SH-SY5Y (cell line): ENCODE data around the gene NFAT5.

ENCODE experiments used
- GATA2 ChIP-seq: IDR thresholded peaks from 2 replicates; pipeline ENCODE4 v1.6.1; 2011; ENCODE audit warnings: mild to moderate bottlenecking, low read depth, low read length
- GATA3 ChIP-seq: IDR thresholded peaks from 2 replicates; pipeline ENCODE4 v1.6.1; 2011; ENCODE audit warnings: low read depth, mild to moderate bottlenecking, low read length, moderate library complexity

NFAT5 gene

DNA sequence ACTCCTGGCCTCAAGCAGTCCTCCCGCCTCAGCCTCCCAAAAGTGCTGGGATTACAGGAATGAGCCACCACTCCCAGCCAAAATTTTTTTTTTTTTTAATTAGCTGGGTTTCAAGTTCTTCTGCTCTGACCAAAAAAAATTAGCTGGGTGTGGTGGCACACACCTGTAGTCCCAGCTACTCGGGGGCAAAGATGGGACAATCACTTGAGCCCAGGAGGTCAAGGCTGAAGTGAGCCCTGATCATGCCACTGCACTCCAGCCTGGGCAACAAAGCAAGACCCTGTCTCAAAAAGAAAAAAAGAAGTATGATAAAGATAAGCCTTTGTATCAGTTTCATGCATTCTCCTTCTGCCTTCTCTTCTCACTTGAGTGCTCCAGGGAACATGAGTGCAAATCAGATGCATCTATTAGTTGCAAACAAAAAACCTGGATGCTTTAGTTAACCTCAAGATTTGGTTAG lies 158.7 kb downstream of the NFAT5 start:
- TF ChIP-seq GATA3, result no peak
- TF ChIP-seq GATA2, result no peak

DNA sequence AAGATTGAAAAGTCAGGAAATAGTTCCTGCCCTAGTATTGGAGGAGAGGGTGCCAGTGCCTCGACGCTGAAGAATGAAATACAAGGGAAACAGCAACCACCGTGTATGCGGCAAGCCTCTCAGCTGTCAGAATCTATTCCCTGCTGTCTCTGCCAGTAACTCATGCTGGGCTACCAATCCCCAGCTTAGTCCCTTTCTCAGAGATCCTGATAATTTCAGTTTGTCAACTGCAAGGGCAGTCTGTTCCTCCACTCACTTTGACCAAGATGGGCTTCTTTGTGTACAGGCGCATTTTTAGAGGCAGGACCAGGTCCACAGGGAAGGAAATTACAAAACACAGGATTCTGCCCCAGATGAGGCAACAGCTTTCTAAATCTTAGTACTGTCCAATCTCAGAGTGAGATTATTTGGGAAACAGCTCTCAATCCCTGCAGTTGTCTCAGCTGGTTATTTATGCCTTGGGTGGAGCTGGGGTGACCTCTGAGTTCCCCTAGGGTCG lies 159.3 kb downstream of the NFAT5 start:
- TF ChIP-seq GATA3 (no peak), GATA2 (no peak)

DNA sequence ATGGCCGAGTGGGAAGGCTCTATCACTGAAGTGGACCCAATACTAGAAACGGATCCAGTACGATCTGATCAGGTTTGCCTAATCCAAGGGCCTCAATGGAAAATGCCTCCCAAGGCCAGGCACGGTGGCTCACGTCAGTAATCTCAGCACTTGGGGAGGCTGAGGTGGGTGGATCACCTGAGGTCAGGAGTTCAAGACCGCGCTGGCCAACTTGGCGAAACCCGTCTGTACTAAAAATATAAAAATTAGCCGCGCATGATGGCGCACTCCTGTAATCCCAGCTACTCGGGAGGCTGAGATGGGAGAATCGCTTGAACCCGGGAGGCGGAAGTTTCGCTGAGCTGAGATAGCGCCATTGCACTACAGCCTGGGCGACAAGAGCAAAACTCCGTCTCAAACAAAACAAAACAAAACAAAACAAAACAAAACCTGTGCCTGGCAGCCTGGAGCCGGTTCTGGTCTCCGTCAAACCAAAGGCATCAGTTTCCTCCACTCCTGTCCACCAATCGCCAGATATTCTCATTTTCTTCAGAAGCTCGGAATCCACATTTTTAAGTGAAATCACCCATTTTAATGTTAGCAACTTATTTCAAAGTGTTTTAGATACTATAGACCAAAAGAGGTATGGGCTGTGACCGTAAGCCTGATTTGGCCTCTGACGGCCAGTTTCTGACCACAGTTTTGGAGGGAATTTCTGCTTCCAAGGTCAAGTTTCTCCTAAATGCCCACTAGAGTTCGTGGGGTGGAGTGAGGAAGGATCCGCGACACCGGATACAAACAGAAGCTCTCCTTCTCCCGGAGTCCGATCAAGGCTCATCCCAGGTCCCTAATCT lies 159.9 kb downstream of the NFAT5 start:
- no peak for TF ChIP-seq GATA3
- no peak for TF ChIP-seq GATA2

DNA sequence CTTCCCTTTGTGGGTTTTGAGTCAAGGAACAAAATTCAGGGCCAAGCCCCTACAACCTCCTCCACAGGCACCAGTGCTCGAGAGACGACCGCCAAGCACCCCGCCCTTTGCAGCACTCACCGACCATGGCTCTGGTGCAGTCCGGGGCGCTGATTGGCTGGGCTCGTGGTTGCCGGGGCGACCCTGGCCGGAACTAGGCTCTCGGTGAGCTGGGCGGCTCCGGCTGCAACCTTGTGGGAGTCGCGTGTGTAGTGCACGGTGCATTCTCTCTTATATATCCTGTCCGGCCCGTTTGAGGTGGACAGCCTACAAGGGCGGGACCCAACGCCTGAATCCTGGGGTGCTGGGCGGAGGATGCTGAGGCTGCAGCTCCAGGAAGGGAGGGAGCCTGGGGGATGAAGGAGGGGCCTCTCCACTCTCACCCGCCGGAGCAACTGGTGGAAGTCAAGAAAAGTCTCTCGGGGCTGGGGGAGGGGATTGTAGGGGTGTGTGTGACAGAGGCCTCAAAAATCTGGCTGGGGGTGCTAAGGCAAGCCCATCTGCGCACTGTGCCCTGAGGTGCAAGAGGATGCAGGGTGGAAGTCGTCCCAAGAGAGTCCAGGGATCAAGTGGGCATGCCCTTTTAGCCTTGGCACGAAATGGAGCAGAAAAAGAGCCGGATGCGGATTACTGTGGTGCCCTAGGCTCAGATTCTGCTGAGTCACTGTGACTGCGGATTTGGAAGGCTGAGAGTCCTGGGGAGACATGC lies 160.7 kb downstream of the NFAT5 start, which contains the start of gene NQO1:
Gene NQO1, minus strand, starts transcription at position 248 of the 748 bp plus-strand sequence. Its CDS starts 121 bp downstream, at position 127.
- TF ChIP-seq GATA3 (no peak), GATA2 (no peak)

DNA sequence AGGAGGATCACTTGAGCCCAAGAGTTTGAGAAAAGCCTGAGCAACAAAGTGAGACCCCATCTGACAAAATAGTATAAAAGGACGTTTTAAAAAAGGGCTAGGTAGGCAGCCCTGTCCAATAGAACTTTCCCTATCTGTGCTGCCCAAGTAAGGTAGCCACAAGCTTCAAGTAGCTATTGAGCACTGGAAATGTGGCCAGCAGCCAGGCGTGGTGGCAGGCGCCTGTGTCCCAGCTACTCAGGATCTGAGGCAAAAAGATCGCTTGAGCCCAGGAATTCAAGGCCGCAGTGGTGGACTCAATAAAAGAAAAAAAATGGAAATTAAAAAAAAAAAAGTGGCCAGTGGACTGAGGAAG lies 162.1 kb downstream of the NFAT5 start:
- no peak for TF ChIP-seq GATA2
- no peak for TF ChIP-seq GATA3

DNA sequence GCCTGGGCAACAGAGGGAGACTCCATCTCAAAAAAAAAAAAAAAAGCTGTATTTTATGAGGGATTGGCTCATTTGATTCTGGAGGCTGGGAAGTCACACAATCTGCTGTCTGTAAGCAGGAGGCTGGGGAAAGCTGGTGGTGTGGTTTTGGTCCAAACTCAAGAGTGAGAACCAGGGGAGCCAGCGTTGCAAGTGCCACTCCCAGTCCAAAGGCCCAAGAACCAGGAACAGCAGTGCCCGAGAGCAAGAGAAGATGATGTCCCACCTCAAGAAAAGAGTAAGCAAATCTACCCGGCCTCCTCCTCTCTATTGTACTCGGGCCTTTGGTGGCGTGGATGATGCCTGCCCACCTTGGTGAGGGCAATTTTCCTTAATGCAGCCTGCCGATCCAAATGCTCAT lies 166.3 kb downstream of the NFAT5 start:
- TF ChIP-seq GATA3 (no peak), GATA2 (no peak)

DNA sequence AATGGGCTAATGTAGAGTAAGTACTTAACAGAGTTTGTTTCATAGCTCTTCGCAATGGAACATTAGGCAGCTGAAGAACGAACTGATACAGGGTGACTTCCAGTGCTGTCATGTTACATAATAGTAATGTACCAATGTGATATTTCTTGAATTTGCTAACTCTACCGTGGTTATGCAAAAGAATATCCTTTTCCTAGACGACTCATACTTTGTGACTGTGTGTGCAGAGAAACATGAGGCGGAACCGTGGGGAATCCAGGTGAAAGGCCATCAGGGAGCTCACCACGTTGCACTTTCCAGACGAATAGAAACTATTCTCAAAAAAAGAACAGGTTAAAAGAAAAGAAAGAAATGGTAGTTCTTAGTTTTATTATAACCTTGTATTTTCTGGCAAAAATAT lies 175.8 kb downstream of the NFAT5 start:
- TF ChIP-seq GATA3 (no peak), GATA2 (no peak)

DNA sequence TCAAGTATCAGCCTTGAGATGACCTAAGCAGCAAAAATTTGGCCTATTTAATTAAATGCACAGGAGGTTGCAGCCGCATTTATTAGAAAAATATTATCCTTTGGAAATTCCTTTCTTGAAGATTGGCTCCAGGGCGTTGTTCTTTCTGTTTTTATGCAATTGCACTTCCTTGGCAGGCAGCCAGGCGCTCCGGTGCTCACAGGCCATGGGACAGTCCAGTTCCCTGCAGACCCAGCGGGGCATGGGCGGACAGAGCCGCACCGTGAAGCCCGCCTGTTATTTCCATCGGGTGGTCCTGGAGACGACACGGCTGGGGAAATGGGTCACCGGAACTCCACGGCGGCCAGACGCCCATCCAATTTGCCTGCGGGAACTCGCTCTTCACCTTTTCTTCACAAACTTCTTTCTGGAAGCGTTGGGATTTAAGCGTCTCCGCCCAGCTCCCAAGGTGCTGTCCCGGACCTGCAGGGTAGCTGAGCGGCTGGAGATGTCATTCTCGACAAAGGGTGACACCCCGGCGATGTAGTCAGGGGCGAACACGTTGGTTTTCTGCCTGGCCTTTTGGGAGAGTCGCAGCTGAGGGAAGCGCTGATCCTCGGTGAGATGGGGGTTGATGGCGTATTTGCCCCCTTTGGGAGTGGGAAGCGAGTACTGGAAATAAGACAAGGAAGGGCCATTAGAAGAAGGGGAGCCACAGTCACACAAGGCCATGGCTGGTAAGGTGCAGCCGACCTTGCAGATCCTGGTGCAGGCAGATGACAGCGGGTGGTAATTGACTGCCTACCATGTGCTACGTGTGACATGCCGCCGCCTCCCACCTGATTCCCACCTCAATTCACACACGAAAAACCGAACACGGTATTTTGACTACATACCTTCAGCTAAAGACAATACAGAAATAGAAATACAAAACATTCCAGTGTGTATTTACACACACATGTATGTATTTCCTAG lies 176.5 kb downstream of the NFAT5 start:
- TF ChIP-seq GATA2 (no peak), GATA3 (no peak)

DNA sequence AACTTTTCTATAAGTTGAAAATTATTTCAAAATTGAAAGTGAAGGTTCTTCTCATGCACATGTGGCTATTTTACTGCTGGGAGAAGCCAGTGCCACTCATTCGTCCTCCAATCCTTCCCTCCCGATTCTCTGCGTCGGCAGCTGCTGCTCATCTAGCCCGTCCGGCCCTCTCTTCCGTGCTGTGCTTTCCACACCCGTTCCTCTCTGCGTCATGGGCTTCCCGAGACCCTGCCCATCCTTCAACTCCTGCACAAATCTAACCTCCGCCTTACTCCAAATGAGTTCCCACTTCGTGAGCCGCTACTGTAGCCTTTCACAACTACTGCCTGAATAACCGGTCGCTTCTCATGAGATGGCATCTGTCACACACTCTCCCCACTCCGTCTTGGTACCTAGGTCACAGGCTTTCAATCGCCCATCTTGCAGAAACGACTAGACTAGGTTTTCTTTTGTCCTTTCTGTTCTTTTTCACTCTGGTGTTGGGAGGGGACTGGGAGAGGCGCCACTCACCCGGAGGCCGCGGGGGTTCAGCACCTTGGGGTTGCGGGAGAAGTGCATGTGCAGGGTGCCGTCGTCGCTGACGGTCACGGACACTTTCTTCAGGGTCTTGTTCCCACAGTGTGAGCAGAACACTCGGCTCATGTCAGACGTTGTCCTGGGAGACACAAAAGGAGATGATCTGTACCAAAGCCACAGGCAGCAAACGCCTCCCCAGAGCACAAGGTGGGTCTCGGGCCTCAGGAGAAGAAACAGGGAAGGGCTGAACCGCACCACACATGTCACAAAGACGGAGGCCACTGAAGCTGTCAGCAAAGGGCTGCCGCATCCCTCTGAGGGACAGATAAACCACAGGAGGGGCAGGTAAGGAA lies 178.8 kb downstream of the NFAT5 start:
- TF ChIP-seq GATA3, result no peak
- TF ChIP-seq GATA2, result no peak

DNA sequence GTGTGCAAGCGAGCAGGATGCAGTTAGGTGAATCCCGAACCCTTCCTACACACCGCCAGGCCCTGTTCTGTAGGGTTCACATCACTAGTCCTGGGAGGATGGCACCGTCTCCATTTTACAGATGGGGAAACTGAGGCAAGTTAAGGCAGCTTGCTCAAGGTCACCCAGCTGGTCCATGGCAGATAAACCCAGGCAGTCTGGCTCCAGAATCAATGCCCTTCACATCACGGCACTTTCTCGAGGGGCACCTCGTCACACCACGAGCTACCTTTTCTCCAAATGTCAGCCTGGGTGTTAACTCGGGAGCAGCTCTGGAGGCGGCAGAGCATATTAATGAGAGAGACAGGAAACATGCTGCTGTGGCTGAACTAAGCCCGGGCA lies 179.5 kb downstream of the NFAT5 start:
- TF ChIP-seq GATA3 (no peak), GATA2 (no peak)

DNA sequence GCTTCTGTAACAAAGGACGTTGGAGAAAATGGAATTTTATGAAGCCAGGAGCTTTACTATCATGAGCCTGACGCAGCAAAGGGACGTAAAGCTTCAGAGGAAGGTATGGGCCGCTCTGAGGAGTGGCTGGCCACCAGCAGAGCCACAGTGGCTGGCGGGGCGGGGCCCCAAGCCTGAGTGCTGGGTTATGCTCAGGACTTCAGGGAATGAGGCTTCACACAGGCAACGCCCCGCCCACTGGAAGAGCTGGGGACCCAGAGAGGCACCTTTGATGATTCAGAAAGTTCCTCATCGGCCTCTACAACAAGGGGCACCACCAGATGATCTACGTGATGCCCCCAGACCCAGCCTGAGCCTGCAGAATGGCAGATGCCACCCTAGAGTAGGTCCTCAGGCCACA lies 180.2 kb downstream of the NFAT5 start:
- TF ChIP-seq GATA2 (no peak), GATA3 (no peak)

DNA sequence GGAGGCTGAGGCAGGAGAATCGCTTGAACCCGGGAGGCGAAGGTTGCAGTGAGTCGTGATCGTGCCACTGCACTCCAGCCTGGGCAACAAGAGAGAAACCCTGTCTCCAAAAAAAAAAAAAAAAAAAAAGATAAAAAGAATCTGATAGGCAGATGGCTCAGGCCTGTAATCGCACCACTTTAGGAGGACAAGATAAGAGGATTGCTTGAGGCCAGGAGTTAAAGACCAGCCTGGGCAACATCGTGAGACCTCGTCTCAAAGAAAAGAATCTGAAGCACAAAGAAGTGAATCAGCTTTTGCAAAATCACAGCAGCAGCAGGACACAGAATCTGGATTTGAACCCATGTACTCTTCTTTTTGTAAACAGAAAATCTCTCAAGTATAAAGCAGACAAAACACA lies 181.3 kb downstream of the NFAT5 start:
- TF ChIP-seq GATA2, result 0 out of 2 replicates have a peak, but pooled peaks have one; percentile 24
- no peak for TF ChIP-seq GATA3

DNA sequence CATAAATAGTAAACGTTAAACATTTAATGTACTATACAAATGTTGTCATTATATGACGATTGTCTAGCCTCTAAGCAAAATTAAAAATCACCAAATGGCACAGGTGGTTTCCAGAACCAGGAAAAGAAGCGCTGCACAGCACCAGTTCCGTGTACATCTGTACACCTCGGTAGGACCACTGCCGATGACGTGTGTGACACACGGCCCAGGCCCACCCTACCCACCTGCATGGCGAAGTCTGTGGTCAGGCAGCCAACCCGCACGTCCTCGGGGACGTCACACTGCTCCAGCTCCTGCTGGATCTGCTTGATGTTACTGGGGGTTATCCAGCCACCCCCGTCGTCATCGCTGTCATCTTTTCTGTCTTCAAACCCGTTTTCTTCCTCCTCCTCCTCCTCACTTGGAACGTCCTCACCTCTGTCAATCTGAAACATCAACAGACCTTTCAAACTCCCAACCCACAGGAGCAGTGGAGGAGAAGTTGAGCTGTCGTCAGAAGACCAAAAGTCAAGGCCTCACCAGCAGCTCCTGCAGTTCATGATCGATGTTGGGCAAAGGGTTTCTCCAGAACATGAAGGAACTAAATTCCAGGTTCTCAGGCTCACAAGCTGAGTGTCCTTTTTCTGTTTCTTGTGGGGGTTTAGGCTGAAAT lies 183.1 kb downstream of the NFAT5 start:
- TF ChIP-seq GATA2 (no peak), GATA3 (no peak)
